ENCODE results near the gene PHKA2.

The PHKA2 gene

GRCh38 chrX:18883961-18884765 lies 99.8 kb downstream of the PHKA2 start:
- H3K79me2 ChIP-seq, result no peaks in the 10 kb centered on the region
- H3K4me2 ChIP-seq (ENCODE audit: low read length), result no peak overlapping the region
- H3K4me3 ChIP-seq (ENCODE audit: low read depth, low read length), result no peak overlapping the region
- no peak overlapping the region for H3K9ac ChIP-seq
- H3K27ac ChIP-seq, result no peak overlapping the region
- TF ChIP-seq, protein P1, sequence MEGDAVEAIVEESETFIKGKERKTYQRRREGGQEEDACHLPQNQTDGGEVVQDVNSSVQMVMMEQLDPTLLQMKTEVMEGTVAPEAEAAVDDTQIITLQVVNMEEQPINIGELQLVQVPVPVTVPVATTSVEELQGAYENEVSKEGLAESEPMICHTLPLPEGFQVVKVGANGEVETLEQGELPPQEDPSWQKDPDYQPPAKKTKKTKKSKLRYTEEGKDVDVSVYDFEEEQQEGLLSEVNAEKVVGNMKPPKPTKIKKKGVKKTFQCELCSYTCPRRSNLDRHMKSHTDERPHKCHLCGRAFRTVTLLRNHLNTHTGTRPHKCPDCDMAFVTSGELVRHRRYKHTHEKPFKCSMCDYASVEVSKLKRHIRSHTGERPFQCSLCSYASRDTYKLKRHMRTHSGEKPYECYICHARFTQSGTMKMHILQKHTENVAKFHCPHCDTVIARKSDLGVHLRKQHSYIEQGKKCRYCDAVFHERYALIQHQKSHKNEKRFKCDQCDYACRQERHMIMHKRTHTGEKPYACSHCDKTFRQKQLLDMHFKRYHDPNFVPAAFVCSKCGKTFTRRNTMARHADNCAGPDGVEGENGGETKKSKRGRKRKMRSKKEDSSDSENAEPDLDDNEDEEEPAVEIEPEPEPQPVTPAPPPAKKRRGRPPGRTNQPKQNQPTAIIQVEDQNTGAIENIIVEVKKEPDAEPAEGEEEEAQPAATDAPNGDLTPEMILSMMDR (IDR thresholded peaks at IDR 0.05), result no peak
- H3K27me3 ChIP-seq (ENCODE audit: control insufficient read depth, insufficient read depth, low read length), result no peaks in the 10 kb centered on the region
- no peaks in the 10 kb centered on the region for H3K36me3 ChIP-seq (ENCODE audit: control insufficient read depth, insufficient read depth, low read length)
- peaks cover 5% of the 10 kb centered on the region for H3K4me1 ChIP-seq
- H3K9me3 ChIP-seq (ENCODE audit: control insufficient read depth, low read length), result no peaks in the 10 kb centered on the region
- no peak overlapping the region for H2AFZ ChIP-seq

- Histone ChIP-seq H3K4me1 (peaks cover 5% of the 10 kb centered on the region), H3K36me3 (ENCODE audit: control insufficient read depth, insufficient read depth, low read length) (no peaks in the 10 kb centered on the region), H2AFZ (no peak overlapping the region), H3K4me3 (ENCODE audit: low read depth, low read length) (no peak overlapping the region), H3K4me2 (ENCODE audit: low read length) (no peak overlapping the region), H3K79me2 (no peaks in the 10 kb centered on the region), H3K27ac (no peak overlapping the region), H3K27me3 (ENCODE audit: control insufficient read depth, insufficient read depth, low read length) (no peaks in the 10 kb centered on the region), H3K9ac (no peak overlapping the region), H3K9me3 (ENCODE audit: control insufficient read depth, low read length) (no peaks in the 10 kb centered on the region)
- TF ChIP-seq, protein P1 (IDR thresholded peaks at IDR 0.05), result no peak
Observed at GRCh38 chrX:18883234-18883960, 100.5 kb downstream of the PHKA2 start.

- no peak overlapping the region for H3K4me2 ChIP-seq (ENCODE audit: low read length)
- H2AFZ ChIP-seq, result no peak overlapping the region
- no peaks in the 10 kb centered on the region for H3K4me1 ChIP-seq
- TF ChIP-seq, protein P1 (IDR thresholded peaks at IDR 0.05), result no peak
- H3K36me3 ChIP-seq (ENCODE audit: control insufficient read depth, insufficient read depth, low read length), result no peaks in the 10 kb centered on the region
- H3K27ac ChIP-seq, result no peak overlapping the region
- no peaks in the 10 kb centered on the region for H3K79me2 ChIP-seq
- no peaks in the 10 kb centered on the region for H3K9me3 ChIP-seq (ENCODE audit: control insufficient read depth, low read length)
- no peak overlapping the region for H3K9ac ChIP-seq
- no peaks in the 10 kb centered on the region for H3K27me3 ChIP-seq (ENCODE audit: control insufficient read depth, insufficient read depth, low read length)
- no peak overlapping the region for H3K4me3 ChIP-seq (ENCODE audit: low read depth, low read length)
Observed at GRCh38 chrX:18879144-18879543, 104.8 kb downstream of the PHKA2 start.

DNA sequence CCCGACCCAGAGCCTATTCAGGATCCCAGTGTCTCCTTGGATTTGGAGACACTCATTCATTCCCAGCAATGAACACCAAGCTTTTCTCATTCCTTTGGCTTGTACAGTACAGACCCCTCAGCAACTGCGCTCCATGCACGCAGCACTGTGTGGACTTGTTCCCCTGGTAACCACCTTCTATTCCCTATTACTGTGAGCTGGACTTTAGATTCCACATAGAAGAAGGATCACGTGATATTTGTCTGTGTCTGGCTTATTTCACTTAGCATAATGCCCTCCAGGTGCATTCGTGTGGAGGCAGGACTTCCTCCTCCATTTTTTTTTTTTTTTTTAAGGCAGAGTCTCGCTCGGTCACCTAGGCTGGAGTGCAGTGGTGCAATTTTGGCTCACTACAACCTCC lies 106.4 kb downstream of the PHKA2 start:
- Histone ChIP-seq H3K4me1 (no peaks in the 10 kb centered on the region), H3K27ac (no peak overlapping the region), H2AFZ (no peak overlapping the region), H3K4me3 (ENCODE audit: low read depth, low read length) (no peak overlapping the region), H3K79me2 (no peaks in the 10 kb centered on the region), H3K27me3 (ENCODE audit: control insufficient read depth, insufficient read depth, low read length) (no peaks in the 10 kb centered on the region), H3K36me3 (ENCODE audit: control insufficient read depth, insufficient read depth, low read length) (no peaks in the 10 kb centered on the region), H3K4me2 (ENCODE audit: low read length) (no peak overlapping the region), H3K9me3 (ENCODE audit: control insufficient read depth, low read length) (no peaks in the 10 kb centered on the region), H3K9ac (no peak overlapping the region)
- TF ChIP-seq, protein P1 (IDR thresholded peaks at IDR 0.05), result no peak
